HEK293 (cell line): ENCODE data around the gene EFNA2.
A peak's percentile ranks its signal among the peaks of the same experiment; 100 is the strongest.

Experiments used
- BCL6B ChIP-seq: fragments of 450-650 bp; formaldehyde crosslinking; IDR thresholded peaks from 2 replicates; pipeline ENCODE4 v1.5.1; 2017; ENCODE audit warnings: missing biosample characterization, missing genetic modification characterization
- KLF1 ChIP-seq: fragments of 450-650 bp; formaldehyde crosslinking; IDR thresholded peaks from 2 replicates; pipeline ENCODE4 v1.5.1; 2016; ENCODE audit warnings: missing biosample characterization, missing genetic modification characterization
- MEIS1 ChIP-seq: sonication (generic); formaldehyde crosslinking; IDR thresholded peaks from 2 replicates; pipeline ENCODE4 v1.8.1; 2022; ENCODE audit warnings: missing genetic modification reagents, mild to moderate bottlenecking, borderline replicate concordance
- PRDM2 ChIP-seq: fragments of 450-650 bp; formaldehyde crosslinking; IDR thresholded peaks from 2 replicates; pipeline ENCODE4 v1.5.1; 2016; ENCODE audit warnings: missing biosample characterization, missing genetic modification characterization, borderline replicate concordance
- YY2 ChIP-seq: fragments of 450-650 bp; formaldehyde crosslinking; IDR thresholded peaks from 2 replicates; pipeline ENCODE4 v1.5.1; 2016; ENCODE audit warnings: missing biosample characterization, missing genetic modification characterization
- ZFP41 ChIP-seq: fragments of 450-650 bp; formaldehyde crosslinking; IDR thresholded peaks from 2 replicates; pipeline ENCODE4 v1.5.1; 2016; ENCODE audit warnings: missing biosample characterization, missing genetic modification characterization, borderline replicate concordance
- ZNF169 ChIP-seq: fragments of 450-650 bp; formaldehyde crosslinking; IDR thresholded peaks from 2 replicates; pipeline ENCODE4 v1.5.1; 2016; ENCODE audit warnings: missing biosample characterization, missing genetic modification characterization
- ZNF174 ChIP-seq: fragments of 450-650 bp; formaldehyde crosslinking; IDR thresholded peaks from 2 replicates; pipeline ENCODE4 v1.5.0; 2017; ENCODE audit warnings: missing biosample characterization, mild to moderate bottlenecking, missing genetic modification characterization
- ZNF248 ChIP-seq: fragments of 450-650 bp; formaldehyde crosslinking; IDR thresholded peaks from 2 replicates; pipeline ENCODE4 v1.5.1; 2017; ENCODE audit warnings: missing biosample characterization, missing genetic modification characterization
- ZNF302 ChIP-seq: fragments of 450-650 bp; formaldehyde crosslinking; IDR thresholded peaks from 2 replicates; pipeline ENCODE4 v1.5.1; 2016; ENCODE audit warnings: missing biosample characterization, missing genetic modification characterization, low read depth
- ZNF324 ChIP-seq: fragments of 450-650 bp; formaldehyde crosslinking; IDR thresholded peaks from 2 replicates; pipeline ENCODE4 v1.5.1; 2016; ENCODE audit warnings: missing biosample characterization, missing genetic modification characterization
- ZNF394 ChIP-seq: fragments of 450-650 bp; formaldehyde crosslinking; IDR thresholded peaks from 2 replicates; pipeline ENCODE4 v1.5.1; 2016; ENCODE audit warnings: missing biosample characterization, missing genetic modification characterization, mild to moderate bottlenecking, moderate library complexity, borderline replicate concordance
- ZNF423 ChIP-seq: fragments of 450-650 bp; formaldehyde crosslinking; IDR thresholded peaks from 2 replicates; pipeline ENCODE4 v1.5.1; 2016; ENCODE audit warnings: missing biosample characterization, missing genetic modification characterization
- ZNF561 ChIP-seq: fragments of 450-650 bp; IDR thresholded peaks from 2 replicates; pipeline ENCODE4 v1.5.1; 2018; ENCODE audit warnings: missing biosample characterization, missing genetic modification characterization, borderline replicate concordance
- ZNF639 ChIP-seq: fragments of 450-650 bp; formaldehyde crosslinking; IDR thresholded peaks from 2 replicates; pipeline ENCODE4 v1.5.1; 2016; ENCODE audit warnings: missing biosample characterization, missing genetic modification characterization
- ZNF768 ChIP-seq: fragments of 450-650 bp; formaldehyde crosslinking; IDR thresholded peaks from 2 replicates; pipeline ENCODE4 v1.5.1; 2018; ENCODE audit warnings: missing biosample characterization, mild to moderate bottlenecking, missing genetic modification characterization
- ZSCAN4 ChIP-seq: fragments of 450-650 bp; formaldehyde crosslinking; IDR thresholded peaks from 2 replicates; pipeline ENCODE4 v1.5.1; 2017; ENCODE audit warnings: missing biosample characterization, missing genetic modification characterization
- TF ChIP-seq, protein P1 (sequence below): fragments of 450-650 bp; formaldehyde crosslinking; IDR thresholded peaks from 2 replicates; pipeline ENCODE4 v1.5.1; 2017; ENCODE audit warnings: missing biosample characterization, missing genetic modification characterization
- TF ChIP-seq, protein P2 (sequence below): fragments of 450-650 bp; formaldehyde crosslinking; IDR thresholded peaks from 2 replicates; pipeline ENCODE4 v1.5.1; 2016; ENCODE audit warnings: missing biosample characterization, missing genetic modification characterization
- TF ChIP-seq, protein P3 (sequence below): fragments of 450-650 bp; formaldehyde crosslinking; IDR thresholded peaks from 2 replicates; pipeline ENCODE4 v1.5.1; 2017; ENCODE audit warnings: missing biosample characterization, missing genetic modification characterization
- TF ChIP-seq, protein P4 (sequence below): fragments of 450-650 bp; formaldehyde crosslinking; IDR thresholded peaks from 2 replicates; pipeline ENCODE4 v1.5.1; 2016; ENCODE audit warnings: missing biosample characterization, missing genetic modification characterization

EFNA2 gene

GRCh38 chr19:1241417-1242095 is 44.1 kb upstream of the EFNA2 start, which contains the start of gene ATP5F1D (continued):
- TF ChIP-seq, protein P1, sequence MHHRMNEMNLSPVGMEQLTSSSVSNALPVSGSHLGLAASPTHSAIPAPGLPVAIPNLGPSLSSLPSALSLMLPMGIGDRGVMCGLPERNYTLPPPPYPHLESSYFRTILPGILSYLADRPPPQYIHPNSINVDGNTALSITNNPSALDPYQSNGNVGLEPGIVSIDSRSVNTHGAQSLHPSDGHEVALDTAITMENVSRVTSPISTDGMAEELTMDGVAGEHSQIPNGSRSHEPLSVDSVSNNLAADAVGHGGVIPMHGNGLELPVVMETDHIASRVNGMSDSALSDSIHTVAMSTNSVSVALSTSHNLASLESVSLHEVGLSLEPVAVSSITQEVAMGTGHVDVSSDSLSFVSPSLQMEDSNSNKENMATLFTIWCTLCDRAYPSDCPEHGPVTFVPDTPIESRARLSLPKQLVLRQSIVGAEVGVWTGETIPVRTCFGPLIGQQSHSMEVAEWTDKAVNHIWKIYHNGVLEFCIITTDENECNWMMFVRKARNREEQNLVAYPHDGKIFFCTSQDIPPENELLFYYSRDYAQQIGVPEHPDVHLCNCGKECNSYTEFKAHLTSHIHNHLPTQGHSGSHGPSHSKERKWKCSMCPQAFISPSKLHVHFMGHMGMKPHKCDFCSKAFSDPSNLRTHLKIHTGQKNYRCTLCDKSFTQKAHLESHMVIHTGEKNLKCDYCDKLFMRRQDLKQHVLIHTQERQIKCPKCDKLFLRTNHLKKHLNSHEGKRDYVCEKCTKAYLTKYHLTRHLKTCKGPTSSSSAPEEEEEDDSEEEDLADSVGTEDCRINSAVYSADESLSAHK (tag by site-specific recombination) = peak; percentile 82
- TF ChIP-seq ZNF423 (tag by site-specific recombination) = no peak
- TF ChIP-seq ZNF324 (tag by site-specific recombination) = 0 out of 2 replicates have a peak, but pooled peaks have one; percentile 52
- no peak for TF ChIP-seq ZSCAN4 (tag by site-specific recombination)
- TF ChIP-seq ZNF768 = no peak
- no peak for TF ChIP-seq ZFP41
- TF ChIP-seq YY2 (tag by site-specific recombination) = no peak
- TF ChIP-seq, protein P2, sequence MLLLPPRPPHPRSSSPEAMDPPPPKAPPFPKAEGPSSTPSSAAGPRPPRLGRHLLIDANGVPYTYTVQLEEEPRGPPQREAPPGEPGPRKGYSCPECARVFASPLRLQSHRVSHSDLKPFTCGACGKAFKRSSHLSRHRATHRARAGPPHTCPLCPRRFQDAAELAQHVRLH (tag by site-specific recombination) = no peak
- no peak for TF ChIP-seq BCL6B (tag by site-specific recombination)
- TF ChIP-seq ZNF169 (tag by site-specific recombination) = no peak
- no peak for TF ChIP-seq ZNF394 (tag by site-specific recombination)
- TF ChIP-seq ZNF174 (tag by site-specific recombination) = no peak
- no peak for TF ChIP-seq ZNF639
- TF ChIP-seq, protein P3, sequence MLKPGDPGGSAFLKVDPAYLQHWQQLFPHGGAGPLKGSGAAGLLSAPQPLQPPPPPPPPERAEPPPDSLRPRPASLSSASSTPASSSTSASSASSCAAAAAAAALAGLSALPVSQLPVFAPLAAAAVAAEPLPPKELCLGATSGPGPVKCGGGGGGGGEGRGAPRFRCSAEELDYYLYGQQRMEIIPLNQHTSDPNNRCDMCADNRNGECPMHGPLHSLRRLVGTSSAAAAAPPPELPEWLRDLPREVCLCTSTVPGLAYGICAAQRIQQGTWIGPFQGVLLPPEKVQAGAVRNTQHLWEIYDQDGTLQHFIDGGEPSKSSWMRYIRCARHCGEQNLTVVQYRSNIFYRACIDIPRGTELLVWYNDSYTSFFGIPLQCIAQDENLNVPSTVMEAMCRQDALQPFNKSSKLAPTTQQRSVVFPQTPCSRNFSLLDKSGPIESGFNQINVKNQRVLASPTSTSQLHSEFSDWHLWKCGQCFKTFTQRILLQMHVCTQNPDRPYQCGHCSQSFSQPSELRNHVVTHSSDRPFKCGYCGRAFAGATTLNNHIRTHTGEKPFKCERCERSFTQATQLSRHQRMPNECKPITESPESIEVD = no peak
- TF ChIP-seq MEIS1 (CRISPR knock-in tag) = no peak
- TF ChIP-seq ZNF302 (tag by site-specific recombination) = no peak
- 0 out of 2 replicates have a peak, but pooled peaks have one; percentile 23 for TF ChIP-seq KLF1 (tag by site-specific recombination)
- TF ChIP-seq ZNF248 (tag by site-specific recombination) = no peak
- no peak for TF ChIP-seq PRDM2 (tag by site-specific recombination)
- TF ChIP-seq, protein P4, sequence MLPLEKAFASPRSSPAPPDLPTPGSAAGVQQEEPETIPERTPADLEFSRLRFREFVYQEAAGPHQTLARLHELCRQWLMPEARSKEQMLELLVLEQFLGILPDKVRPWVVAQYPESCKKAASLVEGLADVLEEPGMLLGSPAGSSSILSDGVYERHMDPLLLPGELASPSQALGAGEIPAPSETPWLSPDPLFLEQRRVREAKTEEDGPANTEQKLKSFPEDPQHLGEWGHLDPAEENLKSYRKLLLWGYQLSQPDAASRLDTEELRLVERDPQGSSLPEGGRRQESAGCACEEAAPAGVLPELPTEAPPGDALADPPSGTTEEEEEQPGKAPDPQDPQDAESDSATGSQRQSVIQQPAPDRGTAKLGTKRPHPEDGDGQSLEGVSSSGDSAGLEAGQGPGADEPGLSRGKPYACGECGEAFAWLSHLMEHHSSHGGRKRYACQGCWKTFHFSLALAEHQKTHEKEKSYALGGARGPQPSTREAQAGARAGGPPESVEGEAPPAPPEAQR (tag by site-specific recombination) = no peak
- TF ChIP-seq ZNF561 (tag by site-specific recombination) = no peak
